Measurements from ENCODE around the gene SVOPL. TPM values are rescaled to one million over a fixed set of nuclear protein-coding genes. Genes with fewer than 3 reads are reported as not detected.

The SVOPL gene
- total and polyA plus RNA-seq, 11 donors, result 0.15 TPM; not detected in 10

GRCh38 chr7:138684340-138684739 is 16.8 kb downstream of the SVOPL start:
- H3K36me3 ChIP-seq, result no peaks in the 10 kb centered on the region

GRCh38 chr7:138679793-138680192 is 21.4 kb downstream of the SVOPL start:
- H3K4me1 ChIP-seq, result no peaks in the 10 kb centered on the region
- no peak for DNase-seq
- intact Hi-C loops (cut with DNase I), result no loop called here
- ATAC-seq, result no peak
- WGBS, 4 donors, result 75 to 90% (median 82%) methylated on average over 5 of the region's 5 CpGs
- TF ChIP-seq CTCF (IDR thresholded peaks at IDR 0.05), result no peak
- H3K9me3 ChIP-seq, result no peaks in the 10 kb centered on the region
- no peak overlapping the region for H3K27ac ChIP-seq
- H3K4me3 ChIP-seq, result no peak overlapping the region
- H3K27me3 ChIP-seq, result no peaks in the 10 kb centered on the region
- H3K36me3 ChIP-seq, result no peaks in the 10 kb centered on the region

More at GRCh38 chr7:138684340-138684739, 16.8 kb downstream of the SVOPL start:
- H3K27me3 ChIP-seq, result peaks cover 0 to 4% (median 0%) of the 10 kb centered on the region in 9 donors
- TF ChIP-seq CTCF (IDR thresholded peaks at IDR 0.05) (no peak), POLR2A (IDR thresholded peaks at IDR 0.05) (no peak)
- 38 to 56% (median 49%) methylated on average over 3 of the region's 3 CpGs for WGBS, 4 donors
- DNase-seq (no peak), ATAC-seq (no peak)
- intact Hi-C loops (cut with DNase I), result no loop called here
- no peaks in the 10 kb centered on the region for H3K9me3 ChIP-seq
- H3K27ac ChIP-seq, result no peak overlapping the region
- no peaks in the 10 kb centered on the region for H3K4me1 ChIP-seq
- no peak overlapping the region for H3K4me3 ChIP-seq

GRCh38 chr7:138670594-138670993 is 30.6 kb downstream of the SVOPL start:
- DNase-seq (no peak), ATAC-seq (no peak)
- Histone ChIP-seq H3K27ac (no peak overlapping the region), H3K36me3 (no peaks in the 10 kb centered on the region), H3K4me1 (no peaks in the 10 kb centered on the region), H3K4me3 (no peak overlapping the region), H3K27me3 (peaks cover 0 to 4% (median 0%) of the 10 kb centered on the region in 9 donors), H3K9me3 (no peaks in the 10 kb centered on the region)
- TF ChIP-seq POLR2A (IDR thresholded peaks at IDR 0.05), result no peak
- no peak for TF ChIP-seq CTCF (IDR thresholded peaks at IDR 0.05)
- intact Hi-C loops (cut with DNase I), result no loop called here

GRCh38 chr7:138669364-138669763 is 31.8 kb downstream of the SVOPL start:
- intact Hi-C loops (cut with DNase I), result no loop called here
- TF ChIP-seq CTCF (IDR thresholded peaks at IDR 0.05) (no peak), POLR2A (IDR thresholded peaks at IDR 0.05) (no peak)

More at GRCh38 chr7:138669364-138669763, 31.8 kb downstream of the SVOPL start:
- no peaks in the 10 kb centered on the region for H3K36me3 ChIP-seq
- no peak for DNase-seq
- H3K27ac ChIP-seq, result no peak overlapping the region
- H3K4me3 ChIP-seq, result no peak overlapping the region
- H3K4me1 ChIP-seq, result peaks cover 0 to 3% (median 0%) of the 10 kb centered on the region in 12 donors
- H3K27me3 ChIP-seq, result peaks cover 0 to 9% (median 0%) of the 10 kb centered on the region in 9 donors
- ATAC-seq, result no peak
- no peaks in the 10 kb centered on the region for H3K9me3 ChIP-seq
- WGBS, 4 donors, result 63 to 85% (median 72%) methylated on average over 4 of the region's 4 CpGs

All from heart left ventricle (tissue), 16 donors.